NCI-H748 (cell line): ENCODE data around the gene MKS1.

ENCODE experiments used
- DNase-seq: peaks from one replicate; lab custom pipeline; 2025; ENCODE audit not compliant: unreplicated experiment; lab: John Stamatoyannopoulos, UW

Gene MKS1

GRCh38 chr17:58245428-58246103 is 26.5 kb upstream of the MKS1 start:
- DNase-seq: no peak

- DNase-seq: no peak
Measured at GRCh38 chr17:58244963-58245362, 25.9 kb upstream of the MKS1 start.

- no peak for DNase-seq
Measured at GRCh38 chr17:58242171-58242784, 23.2 kb upstream of the MKS1 start.

GRCh38 chr17:58239987-58240386 is 20.9 kb upstream of the MKS1 start:
- no peak for DNase-seq

- no peak for DNase-seq
Measured at GRCh38 chr17:58238147-58238634, 19.1 kb upstream of the MKS1 start, which contains the start of gene LPO. Gene LPO (plus strand): TSS chr17:58238584. CDS start chr17:58242980, 4,396 bp downstream.

- no peak for DNase-seq
Measured at GRCh38 chr17:58236394-58236793, 17.3 kb upstream of the MKS1 start.

GRCh38 chr17:58235821-58236220 is 16.8 kb upstream of the MKS1 start:
- DNase-seq: no peak

GRCh38 chr17:58234512-58234911 is 15.5 kb upstream of the MKS1 start:
- no peak for DNase-seq

- DNase-seq: no peak
Measured at GRCh38 chr17:58233543-58233942, 14.5 kb upstream of the MKS1 start.

- no peak for DNase-seq
Measured at GRCh38 chr17:58232707-58233156, 13.7 kb upstream of the MKS1 start.

- no peak for DNase-seq
Measured at GRCh38 chr17:58231641-58232040, 12.6 kb upstream of the MKS1 start.

- DNase-seq: no peak
Measured at GRCh38 chr17:58229881-58230280, 10.8 kb upstream of the MKS1 start.

GRCh38 chr17:58229384-58229783 is 10.3 kb upstream of the MKS1 start:
- DNase-seq: no peak

- no peak for DNase-seq
Measured at GRCh38 chr17:58228679-58229078, 9.6 kb upstream of the MKS1 start.

GRCh38 chr17:58227733-58228132 is 8.7 kb upstream of the MKS1 start:
- no peak for DNase-seq

- no peak for DNase-seq
Measured at GRCh38 chr17:58224315-58224714, 5.3 kb upstream of the MKS1 start.

GRCh38 chr17:58219789-58220183 is 731 bp upstream of the MKS1 start:
- DNase-seq: no peak

GRCh38 chr17:58217766-58218165 is 1.3 kb downstream of the MKS1 start:
- DNase-seq: no peak

- DNase-seq: no peak
Measured at GRCh38 chr17:58215685-58216084, 3.4 kb downstream of the MKS1 start.

GRCh38 chr17:58210922-58211321 is 8.1 kb downstream of the MKS1 start:
- no peak for DNase-seq

GRCh38 chr17:58208344-58208743 is 10.7 kb downstream of the MKS1 start:
- no peak for DNase-seq

- no peak for DNase-seq
Measured at GRCh38 chr17:58207451-58207850, 11.6 kb downstream of the MKS1 start.

- DNase-seq: no peak
Measured at GRCh38 chr17:58205936-58206335, 13.1 kb downstream of the MKS1 start.
